ENCODE data around the gene MRC2. TPM values are rescaled to one million over a fixed set of nuclear protein-coding genes. Genes with fewer than 3 reads are reported as not detected.
A peak's percentile ranks its signal among the peaks of the same experiment; 100 is the strongest.

The MRC2 gene
- polyA plus RNA-seq, 3 donors from 2014 or later: not detected

- Mint-ChIP-seq H3K27me3 (ENCODE audit: low read depth in 3 of 3) (peaks cover 0 to 3% (median 1%) of the 10 kb centered on the region in 3 donors), H3K27ac (peak overlapping the region in 4 of 6 donors; percentile 20 to 82 (median 58)), H3K36me3 (no peaks in the 10 kb centered on the region), H3K4me1 (peaks cover 11 to 14% of the 10 kb centered on the region in 2 donors), H3K9me3 (no peaks in the 10 kb centered on the region), H3K4me3 (peak overlapping the region; percentile 74 to 87 (median 80))
- DNase-seq: no peak
Measured at GRCh38 chr17:62704381-62704971, 77.0 kb downstream of the MRC2 start.

- DNase-seq: no peak
- peak overlapping the region in 5 of 6 donors; percentile 12 to 82 (median 54) for H3K27ac Mint-ChIP-seq
- H3K4me1 Mint-ChIP-seq: peaks cover 11 to 14% of the 10 kb centered on the region in 2 donors
- H3K27me3 Mint-ChIP-seq (ENCODE audit: low read depth in 3 of 3): peaks cover 0 to 3% (median 1%) of the 10 kb centered on the region in 3 donors
- H3K4me3 Mint-ChIP-seq: peak overlapping the region; percentile 61 to 87 (median 80)
- no peaks in the 10 kb centered on the region for H3K36me3 Mint-ChIP-seq
- H3K9me3 Mint-ChIP-seq: no peaks in the 10 kb centered on the region
Measured at GRCh38 chr17:62705156-62705777, 77.8 kb downstream of the MRC2 start.

- H3K4me3 Mint-ChIP-seq: peak overlapping the region; percentile 27 to 87 (median 74)
- peak overlapping the region in 5 of 6 donors; percentile 3 to 84 (median 53) for H3K27ac Mint-ChIP-seq
- no peak for DNase-seq
- peaks cover 11 to 14% of the 10 kb centered on the region in 2 donors for H3K4me1 Mint-ChIP-seq
- no peaks in the 10 kb centered on the region for H3K36me3 Mint-ChIP-seq
- peaks cover 0 to 2% (median 1%) of the 10 kb centered on the region in 3 donors for H3K27me3 Mint-ChIP-seq (ENCODE audit: low read depth in 3 of 3)
- H3K9me3 Mint-ChIP-seq: no peaks in the 10 kb centered on the region
Measured at GRCh38 chr17:62705778-62706597, 78.5 kb downstream of the MRC2 start.

- no peak for DNase-seq
- Mint-ChIP-seq H3K4me3 (peak overlapping the region in 1 of 5 donors; percentile 14), H3K36me3 (no peaks in the 10 kb centered on the region), H3K9me3 (no peaks in the 10 kb centered on the region), H3K27me3 (ENCODE audit: low read depth in 3 of 3) (peaks cover 0 to 2% (median 1%) of the 10 kb centered on the region in 3 donors), H3K27ac (peak overlapping the region in 2 of 6 donors; percentile 3 to 62), H3K4me1 (peaks cover 11 to 14% of the 10 kb centered on the region in 2 donors)
Measured at GRCh38 chr17:62706598-62707424, 79.3 kb downstream of the MRC2 start.

GRCh38 chr17:62707425-62707739 is 79.9 kb downstream of the MRC2 start:
- Mint-ChIP-seq H3K4me3 (peak overlapping the region in 1 of 5 donors; percentile 14), H3K27ac (peak overlapping the region in 1 of 6 donors; percentile 62), H3K9me3 (no peaks in the 10 kb centered on the region), H3K4me1 (peaks cover 11 to 14% of the 10 kb centered on the region in 2 donors), H3K36me3 (no peaks in the 10 kb centered on the region), H3K27me3 (ENCODE audit: low read depth in 3 of 3) (peaks cover 0 to 2% (median 1%) of the 10 kb centered on the region in 3 donors)
- no peak for DNase-seq

- H3K27me3 Mint-ChIP-seq (ENCODE audit: low read depth in 3 of 3): peaks cover 0 to 3% (median 1%) of the 10 kb centered on the region in 3 donors
- no peak overlapping the region for H3K27ac Mint-ChIP-seq
- H3K9me3 Mint-ChIP-seq: no peaks in the 10 kb centered on the region
- H3K4me1 Mint-ChIP-seq: peaks cover 11 to 14% of the 10 kb centered on the region in 2 donors
- DNase-seq: no peak
- no peak overlapping the region for H3K4me3 Mint-ChIP-seq
- H3K36me3 Mint-ChIP-seq: no peaks in the 10 kb centered on the region
Measured at GRCh38 chr17:62708587-62708986, 81.1 kb downstream of the MRC2 start.

GRCh38 chr17:62712171-62712581 is 84.7 kb downstream of the MRC2 start:
- Mint-ChIP-seq H3K27ac (peak overlapping the region in 1 of 6 donors; percentile 71), H3K9me3 (no peaks in the 10 kb centered on the region), H3K27me3 (ENCODE audit: low read depth in 3 of 3) (peaks cover 0 to 4% (median 0%) of the 10 kb centered on the region in 3 donors)

GRCh38 chr17:62713086-62713881 is 85.8 kb downstream of the MRC2 start:
- DNase-seq: no peak
- Mint-ChIP-seq H3K4me1 (peaks cover 9 to 10% of the 10 kb centered on the region in 2 donors), H3K4me3 (no peak overlapping the region), H3K9me3 (no peaks in the 10 kb centered on the region), H3K27me3 (ENCODE audit: low read depth in 3 of 3) (peaks cover 0 to 5% (median 0%) of the 10 kb centered on the region in 3 donors), H3K27ac (peak overlapping the region in 1 of 6 donors; percentile 14), H3K36me3 (no peaks in the 10 kb centered on the region)

More at GRCh38 chr17:62712171-62712581, 84.7 kb downstream of the MRC2 start:
- Mint-ChIP-seq H3K4me1 (no peaks in the 10 kb centered on the region), H3K36me3 (no peaks in the 10 kb centered on the region), H3K4me3 (no peak overlapping the region)
- no peak for DNase-seq

GRCh38 chr17:62714016-62714777 is 86.7 kb downstream of the MRC2 start:
- H3K4me3 Mint-ChIP-seq: no peak overlapping the region
- no peaks in the 10 kb centered on the region for H3K36me3 Mint-ChIP-seq
- no peak for DNase-seq
- H3K27ac Mint-ChIP-seq: no peak overlapping the region
- no peaks in the 10 kb centered on the region for H3K9me3 Mint-ChIP-seq
- H3K27me3 Mint-ChIP-seq (ENCODE audit: low read depth in 3 of 3): peaks cover 0 to 5% (median 0%) of the 10 kb centered on the region in 3 donors
- peaks cover 16 to 17% of the 10 kb centered on the region in 2 donors for H3K4me1 Mint-ChIP-seq

- H3K27ac Mint-ChIP-seq: no peak overlapping the region
- H3K4me1 Mint-ChIP-seq: peaks cover 28 to 31% of the 10 kb centered on the region in 2 donors
- H3K9me3 Mint-ChIP-seq: no peaks in the 10 kb centered on the region
- H3K4me3 Mint-ChIP-seq: no peak overlapping the region
- no peaks in the 10 kb centered on the region for H3K36me3 Mint-ChIP-seq
- peaks cover 0 to 5% (median 0%) of the 10 kb centered on the region in 3 donors for H3K27me3 Mint-ChIP-seq (ENCODE audit: low read depth in 3 of 3)
- DNase-seq: no peak
Measured at GRCh38 chr17:62715882-62716390, 88.5 kb downstream of the MRC2 start.

- no peak overlapping the region for H3K27ac Mint-ChIP-seq
- no peaks in the 10 kb centered on the region for H3K36me3 Mint-ChIP-seq
- H3K4me3 Mint-ChIP-seq: no peak overlapping the region
- H3K27me3 Mint-ChIP-seq (ENCODE audit: low read depth in 3 of 3): peaks cover 0 to 5% (median 0%) of the 10 kb centered on the region in 3 donors
- H3K9me3 Mint-ChIP-seq: no peaks in the 10 kb centered on the region
- peaks cover 31% of the 10 kb centered on the region in 2 donors for H3K4me1 Mint-ChIP-seq
- no peak for DNase-seq
Measured at GRCh38 chr17:62716834-62717588, 89.5 kb downstream of the MRC2 start.

All from immature natural killer cell (primary cell).